Measurements from ENCODE around the gene SLC34A3.

DNA sequence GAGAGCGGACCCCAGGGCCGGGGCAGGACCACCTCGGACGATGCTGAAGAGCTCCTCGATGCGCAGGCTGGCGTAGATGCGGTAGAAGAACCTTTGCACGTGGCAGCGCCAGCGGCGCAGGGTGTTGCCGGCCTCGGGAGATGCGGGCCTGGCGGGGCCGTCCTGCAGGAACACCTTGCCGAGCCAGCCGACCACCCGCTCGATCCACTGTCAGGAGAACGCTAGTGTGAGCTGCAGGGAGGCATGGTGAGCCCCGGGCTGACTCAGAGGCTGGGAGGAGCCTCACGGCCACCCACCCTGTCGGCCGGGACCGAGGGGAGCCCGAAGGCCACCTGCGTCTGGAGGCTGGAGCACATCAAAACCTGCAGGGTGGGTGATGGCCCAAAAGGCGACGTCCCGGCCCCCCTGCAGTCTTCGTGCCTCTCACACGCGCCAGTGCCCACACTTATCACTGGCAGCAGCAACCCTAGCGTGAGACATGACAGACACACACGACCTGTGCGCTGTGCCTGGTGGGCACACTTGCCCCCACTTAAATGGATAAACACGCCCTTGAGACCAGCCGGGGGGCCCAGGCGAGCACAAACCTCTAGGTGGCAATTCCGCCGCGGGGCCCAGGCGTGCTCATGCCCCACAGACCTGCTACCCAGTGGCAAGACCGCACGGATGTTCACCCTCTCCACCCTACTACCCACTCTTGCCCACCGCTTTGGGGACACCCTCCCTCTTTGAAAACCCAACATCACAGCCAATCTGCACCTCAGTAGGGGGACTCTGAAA is 45.6 kb upstream of the SLC34A3 start:
- TF ChIP-seq, protein P1, sequence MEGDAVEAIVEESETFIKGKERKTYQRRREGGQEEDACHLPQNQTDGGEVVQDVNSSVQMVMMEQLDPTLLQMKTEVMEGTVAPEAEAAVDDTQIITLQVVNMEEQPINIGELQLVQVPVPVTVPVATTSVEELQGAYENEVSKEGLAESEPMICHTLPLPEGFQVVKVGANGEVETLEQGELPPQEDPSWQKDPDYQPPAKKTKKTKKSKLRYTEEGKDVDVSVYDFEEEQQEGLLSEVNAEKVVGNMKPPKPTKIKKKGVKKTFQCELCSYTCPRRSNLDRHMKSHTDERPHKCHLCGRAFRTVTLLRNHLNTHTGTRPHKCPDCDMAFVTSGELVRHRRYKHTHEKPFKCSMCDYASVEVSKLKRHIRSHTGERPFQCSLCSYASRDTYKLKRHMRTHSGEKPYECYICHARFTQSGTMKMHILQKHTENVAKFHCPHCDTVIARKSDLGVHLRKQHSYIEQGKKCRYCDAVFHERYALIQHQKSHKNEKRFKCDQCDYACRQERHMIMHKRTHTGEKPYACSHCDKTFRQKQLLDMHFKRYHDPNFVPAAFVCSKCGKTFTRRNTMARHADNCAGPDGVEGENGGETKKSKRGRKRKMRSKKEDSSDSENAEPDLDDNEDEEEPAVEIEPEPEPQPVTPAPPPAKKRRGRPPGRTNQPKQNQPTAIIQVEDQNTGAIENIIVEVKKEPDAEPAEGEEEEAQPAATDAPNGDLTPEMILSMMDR (conservative IDR thresholded peaks at IDR 0.05) = no peak
- no peak for TF ChIP-seq EZH2 (IDR thresholded peaks at IDR 0.05; ENCODE audit: low read depth)

All from PC-9 (cell line).